Neutrophil (primary cell): ENCODE data around the gene EIF4A2.
A peak's percentile ranks its signal among the peaks of the same experiment; 100 is the strongest.

Experiments
- H3K27ac ChIP-seq: fragments of 200-600 bp; sonication (generic); 2 replicates; pipeline ENCODE4 v1.5.1; 2016; ENCODE audit warnings: mild to moderate bottlenecking, moderate library complexity
- H3K27me3 ChIP-seq: fragments of 200-600 bp; sonication (generic); 2 replicates; pipeline ENCODE4 v1.6.0; 2016; ENCODE audit warnings: mild to moderate bottlenecking
- H3K36me3 ChIP-seq: fragments of 200-600 bp; sonication (generic); 2 replicates; pipeline ENCODE4 v1.5.1; 2017
- H3K4me1 ChIP-seq, 2 experiments: fragments of 200-600 bp in 1 of 2; sonication (generic) in 1 of 2; 1 replicate in 1 of 2; 2 replicates in 1 of 2; pipeline versions ENCODE4 v1.5.1 to v1.6.1; 2013 to 2016; ENCODE audit warnings: low read depth in 1 of 2, low read length in 1 of 2, mild to moderate bottlenecking in 1 of 2, moderate library complexity in 1 of 2; ENCODE audit not compliant: control insufficient read depth in 1 of 2, insufficient read depth in 1 of 2
- H3K4me3 ChIP-seq, 2 experiments: fragments of 200-600 bp in 1 of 2; sonication (generic) in 1 of 2; 1 replicate in 1 of 2; 2 replicates in 1 of 2; pipeline ENCODE4 v1.5.1; 2013 to 2016; ENCODE audit warnings: low read depth in 1 of 2, low read length in 1 of 2, mild to moderate bottlenecking in 1 of 2, moderate library complexity in 1 of 2
- H3K9me3 ChIP-seq: fragments of 200-600 bp; sonication (generic); 2 replicates; pipeline ENCODE4 v1.5.1; 2016
- TF ChIP-seq, protein P1 (sequence below): fragments of 200-600 bp; sonication (generic); IDR thresholded peaks from 2 replicates; pipeline ENCODE4 v1.5.1; 2016; ENCODE audit warnings: antibody characterized with exemption

Gene EIF4A2

DNA sequence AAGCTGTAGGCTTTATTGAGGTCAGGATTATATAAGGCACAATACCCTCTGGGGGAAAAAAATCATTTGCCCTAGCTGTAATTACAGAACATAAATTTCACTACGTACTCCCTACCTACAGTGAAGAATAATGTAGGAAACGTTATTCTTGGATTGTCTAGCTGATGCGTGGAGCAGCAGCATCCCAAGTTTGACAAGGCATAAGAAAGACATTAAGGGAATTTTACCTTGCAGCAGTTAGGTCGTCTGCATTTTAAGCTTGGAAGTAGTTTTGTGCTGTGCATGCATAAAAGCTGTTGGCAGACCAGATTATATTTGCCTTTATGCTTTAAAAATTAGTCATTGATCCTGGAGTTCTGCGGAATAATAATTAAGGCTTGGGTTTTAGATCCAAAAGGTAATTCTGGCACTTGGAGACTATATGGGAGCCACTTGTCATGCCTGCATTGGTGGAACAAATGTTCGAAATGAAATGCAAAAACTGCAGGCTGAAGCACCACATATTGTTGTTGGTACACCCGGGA is 2.2 kb downstream of the EIF4A2 start:
- Histone ChIP-seq H3K4me1 (peaks cover 28 to 29% of the 10 kb centered on the region in 2 experiments), H3K4me3 (no peak overlapping the region), H3K36me3 (peaks cover 65% of the 10 kb centered on the region), H3K9me3 (no peaks in the 10 kb centered on the region), H3K27me3 (peaks cover 16% of the 10 kb centered on the region), H3K27ac (no peak overlapping the region)
- TF ChIP-seq, protein P1, sequence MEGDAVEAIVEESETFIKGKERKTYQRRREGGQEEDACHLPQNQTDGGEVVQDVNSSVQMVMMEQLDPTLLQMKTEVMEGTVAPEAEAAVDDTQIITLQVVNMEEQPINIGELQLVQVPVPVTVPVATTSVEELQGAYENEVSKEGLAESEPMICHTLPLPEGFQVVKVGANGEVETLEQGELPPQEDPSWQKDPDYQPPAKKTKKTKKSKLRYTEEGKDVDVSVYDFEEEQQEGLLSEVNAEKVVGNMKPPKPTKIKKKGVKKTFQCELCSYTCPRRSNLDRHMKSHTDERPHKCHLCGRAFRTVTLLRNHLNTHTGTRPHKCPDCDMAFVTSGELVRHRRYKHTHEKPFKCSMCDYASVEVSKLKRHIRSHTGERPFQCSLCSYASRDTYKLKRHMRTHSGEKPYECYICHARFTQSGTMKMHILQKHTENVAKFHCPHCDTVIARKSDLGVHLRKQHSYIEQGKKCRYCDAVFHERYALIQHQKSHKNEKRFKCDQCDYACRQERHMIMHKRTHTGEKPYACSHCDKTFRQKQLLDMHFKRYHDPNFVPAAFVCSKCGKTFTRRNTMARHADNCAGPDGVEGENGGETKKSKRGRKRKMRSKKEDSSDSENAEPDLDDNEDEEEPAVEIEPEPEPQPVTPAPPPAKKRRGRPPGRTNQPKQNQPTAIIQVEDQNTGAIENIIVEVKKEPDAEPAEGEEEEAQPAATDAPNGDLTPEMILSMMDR, result no peak

DNA sequence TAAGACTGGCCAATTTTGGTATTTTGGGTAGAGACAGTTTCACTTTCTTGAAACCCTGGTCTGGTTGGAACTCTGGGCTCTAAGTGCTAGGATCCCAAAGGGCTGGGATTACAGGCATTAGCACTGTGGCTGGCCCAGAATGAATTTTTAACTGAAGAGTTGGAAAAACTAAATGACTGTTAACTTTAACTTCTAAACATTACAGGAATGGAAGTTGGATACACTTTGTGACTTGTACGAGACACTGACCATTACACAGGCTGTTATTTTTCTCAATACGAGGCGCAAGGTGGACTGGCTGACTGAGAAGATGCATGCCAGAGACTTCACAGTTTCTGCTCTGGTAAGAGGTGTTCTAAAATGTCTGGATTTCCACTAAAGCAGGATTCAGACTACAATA is 3.5 kb downstream of the EIF4A2 start:
- Histone ChIP-seq H3K4me1 (peaks cover 28 to 29% of the 10 kb centered on the region in 2 experiments), H3K9me3 (no peaks in the 10 kb centered on the region), H3K4me3 (no peak overlapping the region), H3K27ac (no peak overlapping the region), H3K27me3 (peaks cover 5% of the 10 kb centered on the region), H3K36me3 (peaks cover 66% of the 10 kb centered on the region)
- TF ChIP-seq, protein P1, result no peak

- H3K27me3 ChIP-seq, result no peaks in the 10 kb centered on the region
- H3K27ac ChIP-seq, result no peak overlapping the region
- H3K36me3 ChIP-seq, result peaks cover 66% of the 10 kb centered on the region
- TF ChIP-seq, protein P1, result no peak
- H3K4me1 ChIP-seq, result peaks cover 22% of the 10 kb centered on the region in 2 experiments
- H3K9me3 ChIP-seq, result no peaks in the 10 kb centered on the region
- H3K4me3 ChIP-seq, result no peak overlapping the region
Measured at GRCh38 chr3:186787642-186788481, 4.5 kb downstream of the EIF4A2 start.

- TF ChIP-seq, protein P1, result no peak
- Histone ChIP-seq H3K36me3 (peaks cover 66% of the 10 kb centered on the region), H3K9me3 (no peaks in the 10 kb centered on the region), H3K27ac (peak overlapping the region; percentile 14), H3K4me1 (peaks cover 21 to 22% of the 10 kb centered on the region in 2 experiments), H3K27me3 (no peaks in the 10 kb centered on the region), H3K4me3 (no peak overlapping the region)
Measured at GRCh38 chr3:186788482-186789370, 5.3 kb downstream of the EIF4A2 start.

- Histone ChIP-seq H3K27ac (no peak overlapping the region), H3K36me3 (peaks cover 64% of the 10 kb centered on the region), H3K27me3 (no peaks in the 10 kb centered on the region), H3K9me3 (no peaks in the 10 kb centered on the region), H3K4me1 (peaks cover 14 to 15% of the 10 kb centered on the region in 2 experiments), H3K4me3 (no peak overlapping the region)
- TF ChIP-seq, protein P1, result no peak
Measured at GRCh38 chr3:186789554-186790260, 6.3 kb downstream of the EIF4A2 start.
